Measurements from ENCODE around the gene QTRT2.

DNA sequence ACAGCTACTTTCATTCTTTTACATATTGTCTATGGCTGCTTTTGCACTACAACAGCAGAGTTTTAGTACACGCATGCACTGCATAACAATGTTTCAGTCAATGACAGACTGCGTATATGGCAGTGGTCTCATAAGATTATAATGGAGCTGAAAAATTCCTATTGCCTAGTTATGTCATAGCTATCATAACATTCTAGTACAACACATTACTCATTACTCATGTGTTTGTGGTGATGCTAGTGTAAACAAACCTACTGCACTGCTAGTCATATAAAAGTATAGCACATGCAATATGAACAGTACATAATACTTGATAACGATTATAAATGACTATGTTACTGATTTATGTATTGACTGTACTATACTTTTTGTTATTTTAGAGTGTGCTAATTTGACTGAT lies 47.9 kb downstream of the QTRT2 start:
- TF ChIP-seq POLR2A (IDR thresholded peaks at IDR 0.05; ENCODE audit: borderline replicate concordance, extremely low read depth, insufficient read depth, insufficient read length): no peak
- no peak for TF ChIP-seq EZH2phosphoT487 (IDR thresholded peaks at IDR 0.05; ENCODE audit: borderline replicate concordance)
- no peak for TF ChIP-seq EZH2 (IDR thresholded peaks at IDR 0.05)
- TF ChIP-seq, protein P1, sequence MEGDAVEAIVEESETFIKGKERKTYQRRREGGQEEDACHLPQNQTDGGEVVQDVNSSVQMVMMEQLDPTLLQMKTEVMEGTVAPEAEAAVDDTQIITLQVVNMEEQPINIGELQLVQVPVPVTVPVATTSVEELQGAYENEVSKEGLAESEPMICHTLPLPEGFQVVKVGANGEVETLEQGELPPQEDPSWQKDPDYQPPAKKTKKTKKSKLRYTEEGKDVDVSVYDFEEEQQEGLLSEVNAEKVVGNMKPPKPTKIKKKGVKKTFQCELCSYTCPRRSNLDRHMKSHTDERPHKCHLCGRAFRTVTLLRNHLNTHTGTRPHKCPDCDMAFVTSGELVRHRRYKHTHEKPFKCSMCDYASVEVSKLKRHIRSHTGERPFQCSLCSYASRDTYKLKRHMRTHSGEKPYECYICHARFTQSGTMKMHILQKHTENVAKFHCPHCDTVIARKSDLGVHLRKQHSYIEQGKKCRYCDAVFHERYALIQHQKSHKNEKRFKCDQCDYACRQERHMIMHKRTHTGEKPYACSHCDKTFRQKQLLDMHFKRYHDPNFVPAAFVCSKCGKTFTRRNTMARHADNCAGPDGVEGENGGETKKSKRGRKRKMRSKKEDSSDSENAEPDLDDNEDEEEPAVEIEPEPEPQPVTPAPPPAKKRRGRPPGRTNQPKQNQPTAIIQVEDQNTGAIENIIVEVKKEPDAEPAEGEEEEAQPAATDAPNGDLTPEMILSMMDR (IDR thresholded peaks at IDR 0.05 in 2 of 3, conservative IDR thresholded peaks at IDR 0.05 in 1 of 3; ENCODE audit: borderline replicate concordance in 1 of 3, insufficient read depth in 1 of 3, low read depth in 2 of 3, low read length in 2 of 3): no peak
- no peak for TF ChIP-seq POLR2AphosphoS5 (IDR thresholded peaks at IDR 0.05; ENCODE audit: low read depth, low read length)
- no peak for TF ChIP-seq RAD21 (IDR thresholded peaks at IDR 0.05; ENCODE audit: low read depth)
- no peak for TF ChIP-seq ZNF274 (IDR thresholded peaks at IDR 0.05; ENCODE audit: low read depth, low read length)
- TF ChIP-seq, protein P2, sequence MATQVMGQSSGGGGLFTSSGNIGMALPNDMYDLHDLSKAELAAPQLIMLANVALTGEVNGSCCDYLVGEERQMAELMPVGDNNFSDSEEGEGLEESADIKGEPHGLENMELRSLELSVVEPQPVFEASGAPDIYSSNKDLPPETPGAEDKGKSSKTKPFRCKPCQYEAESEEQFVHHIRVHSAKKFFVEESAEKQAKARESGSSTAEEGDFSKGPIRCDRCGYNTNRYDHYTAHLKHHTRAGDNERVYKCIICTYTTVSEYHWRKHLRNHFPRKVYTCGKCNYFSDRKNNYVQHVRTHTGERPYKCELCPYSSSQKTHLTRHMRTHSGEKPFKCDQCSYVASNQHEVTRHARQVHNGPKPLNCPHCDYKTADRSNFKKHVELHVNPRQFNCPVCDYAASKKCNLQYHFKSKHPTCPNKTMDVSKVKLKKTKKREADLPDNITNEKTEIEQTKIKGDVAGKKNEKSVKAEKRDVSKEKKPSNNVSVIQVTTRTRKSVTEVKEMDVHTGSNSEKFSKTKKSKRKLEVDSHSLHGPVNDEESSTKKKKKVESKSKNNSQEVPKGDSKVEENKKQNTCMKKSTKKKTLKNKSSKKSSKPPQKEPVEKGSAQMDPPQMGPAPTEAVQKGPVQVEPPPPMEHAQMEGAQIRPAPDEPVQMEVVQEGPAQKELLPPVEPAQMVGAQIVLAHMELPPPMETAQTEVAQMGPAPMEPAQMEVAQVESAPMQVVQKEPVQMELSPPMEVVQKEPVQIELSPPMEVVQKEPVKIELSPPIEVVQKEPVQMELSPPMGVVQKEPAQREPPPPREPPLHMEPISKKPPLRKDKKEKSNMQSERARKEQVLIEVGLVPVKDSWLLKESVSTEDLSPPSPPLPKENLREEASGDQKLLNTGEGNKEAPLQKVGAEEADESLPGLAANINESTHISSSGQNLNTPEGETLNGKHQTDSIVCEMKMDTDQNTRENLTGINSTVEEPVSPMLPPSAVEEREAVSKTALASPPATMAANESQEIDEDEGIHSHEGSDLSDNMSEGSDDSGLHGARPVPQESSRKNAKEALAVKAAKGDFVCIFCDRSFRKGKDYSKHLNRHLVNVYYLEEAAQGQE (IDR thresholded peaks at IDR 0.05; ENCODE audit: low read depth): no peak
- TF ChIP-seq TCF7L2 (IDR thresholded peaks at IDR 0.05; ENCODE audit: borderline replicate concordance, extremely low read depth, insufficient read depth, insufficient read length): no peak
- no peak for TF ChIP-seq JUND (IDR thresholded peaks at IDR 0.05)
- TF ChIP-seq SRF (IDR thresholded peaks at IDR 0.05; ENCODE audit: low read depth): no peak
- TF ChIP-seq, protein P3, sequence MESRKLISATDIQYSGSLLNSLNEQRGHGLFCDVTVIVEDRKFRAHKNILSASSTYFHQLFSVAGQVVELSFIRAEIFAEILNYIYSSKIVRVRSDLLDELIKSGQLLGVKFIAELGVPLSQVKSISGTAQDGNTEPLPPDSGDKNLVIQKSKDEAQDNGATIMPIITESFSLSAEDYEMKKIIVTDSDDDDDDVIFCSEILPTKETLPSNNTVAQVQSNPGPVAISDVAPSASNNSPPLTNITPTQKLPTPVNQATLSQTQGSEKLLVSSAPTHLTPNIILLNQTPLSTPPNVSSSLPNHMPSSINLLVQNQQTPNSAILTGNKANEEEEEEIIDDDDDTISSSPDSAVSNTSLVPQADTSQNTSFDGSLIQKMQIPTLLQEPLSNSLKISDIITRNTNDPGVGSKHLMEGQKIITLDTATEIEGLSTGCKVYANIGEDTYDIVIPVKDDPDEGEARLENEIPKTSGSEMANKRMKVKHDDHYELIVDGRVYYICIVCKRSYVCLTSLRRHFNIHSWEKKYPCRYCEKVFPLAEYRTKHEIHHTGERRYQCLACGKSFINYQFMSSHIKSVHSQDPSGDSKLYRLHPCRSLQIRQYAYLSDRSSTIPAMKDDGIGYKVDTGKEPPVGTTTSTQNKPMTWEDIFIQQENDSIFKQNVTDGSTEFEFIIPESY (IDR thresholded peaks at IDR 0.05; ENCODE audit: extremely low read depth, insufficient replicate concordance, low read length): no peak
